ENCODE measurements around the gene IRF1.
"Not testable (repeated sequence)": the region's sequence is repeated elsewhere in the genome, so short reads cannot be mapped to it uniquely, and the experiment has no call there.

IRF1 gene

DNA sequence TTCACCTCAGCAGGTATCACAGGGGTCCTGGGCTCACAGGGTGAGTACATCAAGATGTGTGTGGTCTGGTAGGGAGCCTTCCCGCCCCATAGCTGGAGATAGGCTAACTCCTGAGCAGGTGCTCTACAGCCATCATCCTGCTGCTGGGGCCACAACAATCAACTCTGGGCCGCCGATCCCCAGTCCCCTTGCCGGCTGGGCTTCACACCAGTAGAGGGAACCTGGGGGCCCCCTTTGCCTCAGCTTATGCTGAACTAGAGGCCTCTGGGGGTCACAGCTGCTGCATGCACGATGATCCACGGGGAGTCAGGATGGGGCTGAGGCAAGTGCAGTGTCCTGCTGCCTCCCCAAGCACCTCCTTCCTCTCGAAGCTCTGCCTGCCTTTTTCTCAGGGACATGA, 46.5 kb downstream of the IRF1 start:
- in situ Hi-C loops (cut with HindIII; ENCODE audit: low sequenced_read_pairs), result no loop called here

DNA sequence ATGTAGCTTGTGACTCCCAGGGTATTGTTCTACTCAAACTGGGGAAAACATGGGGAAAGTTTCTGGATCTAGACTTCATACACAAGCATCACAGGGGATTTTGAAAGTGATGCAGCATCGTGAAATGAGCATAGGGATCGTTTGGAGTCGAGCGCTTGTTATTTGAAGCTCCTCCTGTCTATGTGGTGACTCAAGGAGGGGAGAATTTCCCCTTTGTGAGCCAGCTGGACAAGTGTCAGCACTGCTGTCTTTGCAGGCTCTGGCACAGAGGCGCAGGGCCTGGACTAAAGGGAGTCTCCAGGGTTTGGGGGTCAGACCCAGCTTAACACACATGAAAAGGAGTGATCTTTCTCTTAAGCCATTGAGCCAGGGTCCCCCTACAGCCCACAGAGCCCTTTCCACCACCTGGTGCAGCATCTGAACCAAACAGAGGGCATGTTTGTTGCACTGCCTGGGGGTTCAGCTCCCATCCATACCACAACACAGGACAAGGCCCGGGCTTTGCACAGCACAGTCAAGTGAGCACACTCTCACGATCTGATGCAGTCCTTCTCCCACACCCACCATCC, 51.0 kb downstream of the IRF1 start:
- TF ChIP-seq, protein P1, sequence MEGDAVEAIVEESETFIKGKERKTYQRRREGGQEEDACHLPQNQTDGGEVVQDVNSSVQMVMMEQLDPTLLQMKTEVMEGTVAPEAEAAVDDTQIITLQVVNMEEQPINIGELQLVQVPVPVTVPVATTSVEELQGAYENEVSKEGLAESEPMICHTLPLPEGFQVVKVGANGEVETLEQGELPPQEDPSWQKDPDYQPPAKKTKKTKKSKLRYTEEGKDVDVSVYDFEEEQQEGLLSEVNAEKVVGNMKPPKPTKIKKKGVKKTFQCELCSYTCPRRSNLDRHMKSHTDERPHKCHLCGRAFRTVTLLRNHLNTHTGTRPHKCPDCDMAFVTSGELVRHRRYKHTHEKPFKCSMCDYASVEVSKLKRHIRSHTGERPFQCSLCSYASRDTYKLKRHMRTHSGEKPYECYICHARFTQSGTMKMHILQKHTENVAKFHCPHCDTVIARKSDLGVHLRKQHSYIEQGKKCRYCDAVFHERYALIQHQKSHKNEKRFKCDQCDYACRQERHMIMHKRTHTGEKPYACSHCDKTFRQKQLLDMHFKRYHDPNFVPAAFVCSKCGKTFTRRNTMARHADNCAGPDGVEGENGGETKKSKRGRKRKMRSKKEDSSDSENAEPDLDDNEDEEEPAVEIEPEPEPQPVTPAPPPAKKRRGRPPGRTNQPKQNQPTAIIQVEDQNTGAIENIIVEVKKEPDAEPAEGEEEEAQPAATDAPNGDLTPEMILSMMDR (IDR thresholded peaks at IDR 0.05; ENCODE audit: low read depth, low read length, missing control alignments), result no peak
- H3K4me3 ChIP-seq (ENCODE audit: low read depth, low read length), result no peak overlapping the region
- peak; percentile 87 for DNase-seq (ENCODE audit: low read depth)
- in situ Hi-C loops (cut with HindIII; ENCODE audit: low sequenced_read_pairs), result no loop called here

More for the DNA sequence above, 46.5 kb downstream of the IRF1 start:
- H3K4me3 ChIP-seq (ENCODE audit: low read depth, low read length), result no peak overlapping the region
- DNase-seq (ENCODE audit: low read depth), result no peak
- TF ChIP-seq, protein P1 (IDR thresholded peaks at IDR 0.05; ENCODE audit: low read depth, low read length, missing control alignments), result no peak

DNA sequence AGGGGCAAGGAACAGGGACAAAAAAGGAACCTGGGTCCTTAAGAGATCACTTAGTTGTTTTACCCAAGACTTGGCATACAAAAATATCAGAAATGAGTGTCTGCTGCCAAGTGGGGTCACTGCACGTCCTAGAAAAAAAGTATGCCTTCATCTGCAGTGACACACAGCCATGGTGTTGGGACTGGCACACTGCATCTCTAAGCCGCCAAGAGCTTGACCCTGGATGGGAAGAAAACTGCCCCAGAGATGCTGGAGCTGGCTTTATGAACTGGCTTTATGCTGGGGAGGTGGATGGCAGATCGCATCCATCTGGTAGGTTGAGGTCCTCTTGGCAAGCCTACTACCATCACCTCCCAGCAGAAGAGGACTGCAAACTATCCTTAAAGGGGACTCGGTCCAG, 51.7 kb downstream of the IRF1 start:
- H3K4me3 ChIP-seq (ENCODE audit: low read depth, low read length), result no peak overlapping the region
- in situ Hi-C loops (cut with HindIII; ENCODE audit: low sequenced_read_pairs), result no loop called here
- TF ChIP-seq, protein P1 (IDR thresholded peaks at IDR 0.05; ENCODE audit: low read depth, low read length, missing control alignments), result no peak
- no peak for DNase-seq (ENCODE audit: low read depth)

DNA sequence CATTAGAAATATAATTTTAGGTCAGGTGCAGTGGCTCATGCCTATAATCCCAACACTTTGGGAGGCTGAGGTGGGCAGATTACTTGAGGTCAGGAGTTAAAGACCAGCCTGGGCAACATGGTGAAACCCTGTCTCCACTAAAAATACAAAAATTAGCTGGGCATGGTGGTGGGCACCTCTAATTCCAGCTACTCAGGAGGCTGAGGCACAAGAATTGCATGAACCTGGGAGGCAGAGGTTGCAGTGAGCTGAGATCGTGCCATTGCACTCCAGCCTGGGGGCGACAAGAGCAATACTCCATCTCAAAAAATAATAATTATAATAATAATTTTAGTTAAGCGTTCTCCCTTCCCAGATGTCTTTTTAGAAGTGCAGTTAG, 52.3 kb downstream of the IRF1 start:
- in situ Hi-C loops (cut with HindIII; ENCODE audit: low sequenced_read_pairs); DNase-seq (ENCODE audit: low read depth); H3K4me3 ChIP-seq (ENCODE audit: low read depth, low read length): not testable (repeated sequence)

DNA sequence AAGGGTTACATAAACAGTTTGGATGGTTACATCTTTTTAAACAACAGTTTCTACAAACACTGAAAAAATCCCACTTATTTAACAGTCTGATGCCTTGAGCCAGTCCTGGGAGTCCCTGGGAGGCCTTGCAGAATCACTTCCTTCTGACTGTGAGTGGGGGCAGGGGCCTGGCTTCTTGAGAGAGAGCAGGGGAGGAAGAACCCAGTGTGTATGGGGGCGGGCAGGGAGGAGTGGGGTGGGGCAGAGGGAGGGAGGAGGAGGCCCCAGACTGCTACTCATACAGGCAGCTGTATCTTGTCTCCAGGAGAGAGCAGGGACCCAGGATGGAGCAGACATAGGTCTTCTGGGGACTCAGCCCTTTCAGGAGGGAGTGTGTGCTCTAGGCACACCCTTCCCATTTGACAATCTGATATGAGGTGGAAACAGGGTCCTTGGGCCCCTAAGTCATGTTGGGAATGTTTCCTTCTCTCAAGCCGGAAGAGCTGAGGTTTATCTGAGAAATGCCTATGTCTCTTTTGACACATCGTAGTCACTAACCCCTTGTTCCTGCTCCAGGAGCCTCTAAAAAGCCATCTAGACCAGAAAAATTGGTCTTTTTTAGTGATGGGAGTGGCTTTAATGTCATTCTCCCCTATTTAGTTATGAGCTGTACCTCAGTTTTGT, 52.8 kb downstream of the IRF1 start:
- TF ChIP-seq, protein P1 (IDR thresholded peaks at IDR 0.05; ENCODE audit: low read depth, low read length, missing control alignments), result no peak
- in situ Hi-C loops (cut with HindIII; ENCODE audit: low sequenced_read_pairs), result no loop called here
- no peak for DNase-seq (ENCODE audit: low read depth)
- no peak overlapping the region for H3K4me3 ChIP-seq (ENCODE audit: low read depth, low read length)

DNA sequence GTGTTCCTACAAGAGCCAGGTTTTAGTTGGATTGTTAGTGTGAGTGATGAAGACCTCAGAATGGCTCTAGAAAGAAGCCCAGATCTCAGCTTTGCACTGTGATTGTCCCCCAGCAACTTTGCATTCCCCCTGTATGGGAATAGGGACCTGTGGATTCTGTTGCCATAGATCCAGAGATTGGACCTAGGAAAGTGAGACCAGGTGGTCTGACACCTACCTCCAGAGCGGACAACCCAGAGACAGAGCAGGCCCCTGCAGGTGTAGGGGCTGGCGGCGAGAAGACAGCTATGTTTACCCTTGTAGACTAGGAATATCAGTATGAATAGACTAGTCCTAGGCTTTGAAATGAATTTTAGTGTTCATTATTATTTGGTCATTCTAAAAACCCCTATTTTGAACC, 53.6 kb downstream of the IRF1 start:
- no peak for DNase-seq (ENCODE audit: low read depth)
- H3K4me3 ChIP-seq (ENCODE audit: low read depth, low read length), result no peak overlapping the region
- TF ChIP-seq, protein P1 (IDR thresholded peaks at IDR 0.05; ENCODE audit: low read depth, low read length, missing control alignments), result no peak
- in situ Hi-C loops (cut with HindIII; ENCODE audit: low sequenced_read_pairs), result no loop called here

DNA sequence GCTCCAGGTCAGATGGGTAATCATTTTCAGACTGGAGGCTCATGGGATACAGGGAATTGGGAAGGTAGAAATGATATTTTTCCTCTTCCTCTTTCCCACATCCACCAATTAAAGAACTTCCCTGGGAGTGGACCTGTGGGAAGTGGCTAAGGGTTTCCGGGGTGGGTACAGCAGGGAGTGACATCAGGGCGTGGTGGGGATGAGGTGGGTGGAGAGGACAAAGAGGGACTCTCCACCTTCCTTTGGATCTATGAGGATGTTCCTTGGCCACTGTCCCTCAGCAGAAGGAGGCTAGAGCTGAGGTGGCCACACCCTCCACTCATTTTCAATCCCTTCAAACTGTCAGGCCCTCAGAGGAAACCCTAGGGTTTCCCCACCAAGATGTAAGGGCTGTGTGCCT, 54.7 kb downstream of the IRF1 start:
- in situ Hi-C loops (cut with HindIII; ENCODE audit: low sequenced_read_pairs), result no loop called here
- DNase-seq (ENCODE audit: low read depth), result no peak
- TF ChIP-seq, protein P1 (IDR thresholded peaks at IDR 0.05; ENCODE audit: low read depth, low read length, missing control alignments), result no peak
- no peak overlapping the region for H3K4me3 ChIP-seq (ENCODE audit: low read depth, low read length)
